Psoas muscle (tissue), 8 donors: ENCODE measurements around the gene SVIP. TPM values are rescaled to one million over a fixed set of nuclear protein-coding genes. Genes with fewer than 3 reads are reported as not detected.

ENCODE experiments used
- ATAC-seq, 4 donors: fragments of 200-7000 bp; cut with Tn5 transposase; one replicate each; pipeline ENCODE4 v1.9.1; 2020; ENCODE audit warnings: moderate library complexity in 3 of 4, mild to moderate bottlenecking in 2 of 4
- DNase-seq, 2 donors: peaks; one replicate each; pipeline ENCODE4 v3.0.0-alpha.2; 2020
- H3K27ac ChIP-seq: fragments of 200-600 bp; one replicate; pipeline ENCODE4 v1.8.0; 2022
- H3K27me3 ChIP-seq, 3 donors: fragments of 200-600 bp in 1 of 3; one replicate each; pipeline versions ENCODE4 v1.6.1 to v1.8.0; 2013 to 2022; ENCODE audit warnings: low read length in 2 of 3, mild to moderate bottlenecking in 2 of 3, moderate library complexity in 1 of 3; ENCODE audit not compliant: insufficient read depth in 3 of 3
- H3K36me3 ChIP-seq, 2 donors: fragments of 200-600 bp in 1 of 2; one replicate each; pipeline versions ENCODE4 v1.6.1 to v1.8.0; 2013 to 2022; ENCODE audit warnings: low read depth in 1 of 2, mild to moderate bottlenecking in 1 of 2, moderate library complexity in 1 of 2; ENCODE audit not compliant: insufficient read depth in 1 of 2
- H3K4me1 ChIP-seq: fragments of 200-600 bp; one replicate; pipeline ENCODE4 v1.8.0; 2022
- H3K4me3 ChIP-seq: fragments of 200-600 bp; one replicate; pipeline ENCODE4 v1.8.0; 2022; ENCODE audit warnings: mild to moderate bottlenecking
- H3K9me3 ChIP-seq: fragments of 200-600 bp; one replicate; pipeline ENCODE4 v1.8.0; 2022
- WGBS, 3 donors: extraction: QIAGEN DNeasy Blood & Tissue Kit; methylation state at CpG; one replicate each; pipeline versions ENCODE4 v1.1.6 to v1.1.7; 2013; 5-methylcytosine and 5-hydroxymethylcytosine counted together
- intact Hi-C, 2 donors: fragments of 100-400 bp; cut with DNase I; formaldehyde crosslinking; loops; one replicate each; pipeline versions ENCODE4 v1.11.0 to v1.14.2; 2022
- polyA plus RNA-seq, 3 donors: library from polyadenylated mRNA; stranded (reverse); fragments of 200-250 nt; gene quantifications; one replicate each; pipeline ENCODE4 v1.2.3, GENCODE V29; 2013
- total RNA-seq, 4 donors: library from RNA; stranded (reverse); fragmentation: NEBNext Ultra II Directional in 2 of 4; extraction: Animal tissue kit (Norgen Biotek cat#: 25700) in 2 of 4; gene quantifications; one replicate each; pipeline versions ENCODE4 v1.2.1 to v1.2.4, GENCODE V29; 2021 to 2023
- TF ChIP-seq, protein P1 (sequence below): fragments of 200-600 bp; IDR thresholded peaks from one replicate; pipeline ENCODE4 v1.8.0; 2022; ENCODE audit warnings: antibody characterized with exemption
- donor health status: healthy with polysubstance abuse.
- donor health status: DM: no; HTN: no; CAD: no; lungs with moderate emphysema.
- donor health status: Bipolar disorder and iron deficiency.
- donor health status: healthy.
- donor health status: DM: yes; HTN: yes; CAD: no.
- donor health status: DM: no; HTN: no; CAD: no.
- donor health status: DM: no; HTN: no; CAD: no.
- donor health status: DM: yes; HTN: yes; CAD: no.

The SVIP gene
- total and polyA plus RNA-seq, 7 donors, result 3.9 to 29.1 (median 18.0) TPM

DNA sequence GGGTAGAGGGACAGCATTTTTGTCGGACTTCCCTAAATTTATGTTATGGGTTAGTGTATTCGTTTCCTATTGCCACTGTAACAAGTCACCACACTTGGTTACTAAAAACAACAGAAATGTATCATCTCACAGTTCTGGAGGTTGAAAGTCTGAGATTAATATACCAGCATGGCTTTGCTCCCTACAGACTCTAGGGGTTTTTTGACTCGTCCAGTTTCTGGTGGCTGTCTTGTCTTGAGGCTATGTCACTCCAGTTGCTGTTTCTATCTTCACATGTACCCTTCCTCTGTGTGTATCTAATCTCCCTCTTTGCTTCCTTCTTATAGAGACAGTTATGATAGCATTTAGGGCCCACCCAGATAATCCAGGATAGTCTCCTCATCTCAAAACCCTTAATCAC, 39.7 kb upstream of the SVIP start:
- 82 to 91% (median 83%) methylated on average over 3 of the region's 3 CpGs for WGBS, 3 donors
- intact Hi-C loops, result no loop called here
- Histone ChIP-seq H3K27ac (no peak overlapping the region), H3K36me3 (no peaks in the 10 kb centered on the region), H3K27me3 (no peaks in the 10 kb centered on the region), H3K4me1 (no peaks in the 10 kb centered on the region), H3K4me3 (no peak overlapping the region), H3K9me3 (no peaks in the 10 kb centered on the region)
- ATAC-seq, result no peak
- DNase-seq, result no peak
- TF ChIP-seq, protein P1, sequence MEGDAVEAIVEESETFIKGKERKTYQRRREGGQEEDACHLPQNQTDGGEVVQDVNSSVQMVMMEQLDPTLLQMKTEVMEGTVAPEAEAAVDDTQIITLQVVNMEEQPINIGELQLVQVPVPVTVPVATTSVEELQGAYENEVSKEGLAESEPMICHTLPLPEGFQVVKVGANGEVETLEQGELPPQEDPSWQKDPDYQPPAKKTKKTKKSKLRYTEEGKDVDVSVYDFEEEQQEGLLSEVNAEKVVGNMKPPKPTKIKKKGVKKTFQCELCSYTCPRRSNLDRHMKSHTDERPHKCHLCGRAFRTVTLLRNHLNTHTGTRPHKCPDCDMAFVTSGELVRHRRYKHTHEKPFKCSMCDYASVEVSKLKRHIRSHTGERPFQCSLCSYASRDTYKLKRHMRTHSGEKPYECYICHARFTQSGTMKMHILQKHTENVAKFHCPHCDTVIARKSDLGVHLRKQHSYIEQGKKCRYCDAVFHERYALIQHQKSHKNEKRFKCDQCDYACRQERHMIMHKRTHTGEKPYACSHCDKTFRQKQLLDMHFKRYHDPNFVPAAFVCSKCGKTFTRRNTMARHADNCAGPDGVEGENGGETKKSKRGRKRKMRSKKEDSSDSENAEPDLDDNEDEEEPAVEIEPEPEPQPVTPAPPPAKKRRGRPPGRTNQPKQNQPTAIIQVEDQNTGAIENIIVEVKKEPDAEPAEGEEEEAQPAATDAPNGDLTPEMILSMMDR, result no peak

DNA sequence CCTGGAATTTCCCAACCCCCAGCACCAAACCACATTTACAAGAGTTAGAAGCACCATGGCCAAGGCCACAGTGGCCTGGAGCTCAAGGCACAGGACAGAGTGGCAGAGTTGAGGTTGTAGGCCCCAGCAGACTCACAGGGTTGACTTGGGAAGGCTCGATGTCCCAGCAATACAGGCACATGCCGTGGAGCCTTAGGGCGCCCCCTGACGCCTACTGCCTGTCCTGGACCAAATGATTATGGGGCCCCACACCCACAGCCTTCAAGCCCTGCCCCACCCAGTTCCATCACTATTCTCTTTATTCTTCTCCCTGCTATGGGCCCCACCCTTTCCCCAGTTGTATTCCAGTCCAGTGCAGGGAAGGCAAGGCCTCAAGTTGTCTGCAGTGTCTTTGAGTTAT, 30.6 kb upstream of the SVIP start, which contains the start of gene CCDC179:
Gene CCDC179, minus strand, starts transcription at position 234 of the 400 bp plus-strand sequence. Its CDS starts 53 bp downstream, at position 181.
- H3K4me3 ChIP-seq, result no peak within 1 kb of the TSS
- H3K27me3 ChIP-seq, result no peaks in the 10 kb centered on the region
- no peak for ATAC-seq
- TF ChIP-seq, protein P1, result no peak
- intact Hi-C loops, result no loop called here
- H3K36me3 ChIP-seq, result no peaks in the 10 kb centered on the region
- H3K4me1 ChIP-seq, result no peaks in the 10 kb centered on the region
- H3K9me3 ChIP-seq, result peaks cover 4% of the 10 kb centered on the region
- no peak within 1 kb of the TSS for H3K27ac ChIP-seq
- 91 to 100% (median 92%) methylated on average over 4 of the region's 4 CpGs for WGBS, 3 donors
- no peak for DNase-seq

DNA sequence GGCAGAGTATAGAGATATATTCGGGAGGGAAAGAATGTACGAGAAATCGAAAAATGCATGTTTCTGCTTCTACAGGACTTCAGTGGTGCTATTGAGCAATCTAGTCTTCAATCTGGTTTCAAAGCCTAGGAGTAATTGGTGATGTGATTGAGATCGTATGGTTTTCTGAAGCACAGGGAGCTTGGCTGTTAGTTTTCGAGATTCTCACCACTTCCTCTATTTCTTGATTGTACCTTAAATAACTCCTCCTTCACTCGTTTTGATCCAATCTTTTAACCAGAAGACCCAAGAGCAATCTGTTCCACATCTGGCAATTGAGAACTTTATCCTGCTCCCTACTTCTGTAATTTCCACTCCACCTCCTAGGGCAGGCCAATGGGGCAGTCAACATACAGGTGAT, 30.2 kb upstream of the SVIP start:
- TF ChIP-seq, protein P1, result no peak
- no peaks in the 10 kb centered on the region for H3K36me3 ChIP-seq
- H3K4me1 ChIP-seq, result no peaks in the 10 kb centered on the region
- H3K9me3 ChIP-seq, result peaks cover 4% of the 10 kb centered on the region
- no peak for ATAC-seq
- no peak overlapping the region for H3K4me3 ChIP-seq
- 86 to 93% (median 90%) methylated on average over 6 of the region's 6 CpGs for WGBS, 3 donors
- no peaks in the 10 kb centered on the region for H3K27me3 ChIP-seq
- no peak for DNase-seq
- H3K27ac ChIP-seq, result no peak overlapping the region
- intact Hi-C loops, result no loop called here

DNA sequence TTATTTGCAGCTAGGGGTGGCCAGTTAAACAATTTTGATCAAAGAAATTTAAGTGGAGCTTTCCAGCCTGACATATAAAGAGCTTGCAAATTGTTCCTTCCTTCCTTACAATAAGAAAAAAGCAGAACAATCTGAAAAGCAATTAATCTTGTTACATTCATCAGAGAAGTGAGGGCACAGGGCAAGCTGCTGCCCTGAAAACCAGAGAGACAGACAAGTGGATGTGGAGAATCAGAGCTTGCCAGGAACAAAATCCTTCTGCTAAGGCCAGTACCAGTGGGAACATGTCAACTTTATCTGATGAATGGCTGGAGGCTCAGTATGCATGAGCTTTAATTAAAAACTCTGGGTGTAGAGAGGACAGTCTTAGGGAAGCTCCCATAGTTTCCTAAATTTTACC, 21.9 kb upstream of the SVIP start:
- H3K4me1 ChIP-seq, result no peaks in the 10 kb centered on the region
- H3K9me3 ChIP-seq, result peaks cover 4% of the 10 kb centered on the region
- no peaks in the 10 kb centered on the region for H3K36me3 ChIP-seq
- ATAC-seq (no peak), DNase-seq (no peak)
- TF ChIP-seq, protein P1, result no peak
- no peak overlapping the region for H3K4me3 ChIP-seq
- no peaks in the 10 kb centered on the region for H3K27me3 ChIP-seq
- intact Hi-C loops, result no loop called here
- H3K27ac ChIP-seq, result no peak overlapping the region

DNA sequence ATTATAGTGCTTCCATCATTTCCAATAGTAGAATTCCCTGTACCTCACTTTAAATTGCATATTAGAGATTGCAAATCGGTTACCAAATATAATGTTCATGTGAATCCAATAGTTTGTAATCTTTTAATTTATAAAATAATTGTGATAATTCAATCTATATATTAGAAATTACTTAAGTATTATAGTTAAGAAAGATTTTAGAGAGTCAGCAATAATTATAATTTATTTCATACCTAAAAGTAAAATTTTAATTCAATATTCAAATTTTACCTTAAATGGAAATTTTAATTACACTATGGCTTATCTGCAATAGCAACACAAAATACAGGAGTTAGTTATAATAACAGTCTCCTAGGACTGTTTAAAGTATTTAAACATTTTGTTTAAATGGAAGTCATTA, 17.1 kb upstream of the SVIP start:
- 88 to 94% (median 90%) methylated on average over 1 of the region's 1 CpG for WGBS, 3 donors
- Histone ChIP-seq H3K27ac (no peak overlapping the region), H3K36me3 (no peaks in the 10 kb centered on the region), H3K27me3 (no peaks in the 10 kb centered on the region), H3K4me3 (no peak overlapping the region), H3K4me1 (no peaks in the 10 kb centered on the region), H3K9me3 (no peaks in the 10 kb centered on the region)
- intact Hi-C loops, result no loop called here
- TF ChIP-seq, protein P1, result no peak
- ATAC-seq (no peak), DNase-seq (no peak)
